Measurements from ENCODE around the gene DIP2C. TPM values are rescaled to one million over a fixed set of nuclear protein-coding genes. Genes with fewer than 3 reads are reported as not detected.

Gene DIP2C
- total and polyA plus RNA-seq, 8 donors, result 2.4 to 40.1 (median 21.0) TPM

- TF ChIP-seq POLR2AphosphoS5 (IDR thresholded peaks at IDR 0.05), result no peak
- no peak for TF ChIP-seq EP300 (IDR thresholded peaks at IDR 0.05)
- no peak for TF ChIP-seq CTCF (IDR thresholded peaks at IDR 0.05)
- no peak for TF ChIP-seq POLR2A (IDR thresholded peaks at IDR 0.05)
- H3K4me1 ChIP-seq, result peaks cover 0 to 11% (median 0%) of the 10 kb centered on the region in 4 donors
- H3K36me3 ChIP-seq, result peaks cover 45 to 88% (median 78%) of the 10 kb centered on the region in 4 donors
- no peaks in the 10 kb centered on the region for H3K27me3 ChIP-seq
- no peak overlapping the region for H3K27ac ChIP-seq
- H3K4me3 ChIP-seq, result no peak overlapping the region
- no peaks in the 10 kb centered on the region for H3K9me3 ChIP-seq
- WGBS, 5 donors, result 91 to 97% (median 95%) methylated on average over 4 of the region's 4 CpGs
- no peak for DNase-seq
- intact Hi-C loops (cut with DNase I; ENCODE audit: low total_unique reads), result no loop called here
Observed at GRCh38 chr10:247480-247879, 442.0 kb downstream of the DIP2C start.

GRCh38 chr10:246431-246830, 443.0 kb downstream of the DIP2C start:
- Histone ChIP-seq H3K36me3 (peaks cover 40 to 88% (median 78%) of the 10 kb centered on the region in 4 donors), H3K4me1 (peaks cover 0 to 11% (median 0%) of the 10 kb centered on the region in 4 donors), H3K4me3 (no peak overlapping the region), H3K9me3 (no peaks in the 10 kb centered on the region), H3K27me3 (no peaks in the 10 kb centered on the region), H3K27ac (no peak overlapping the region)
- WGBS, 5 donors, result 90 to 97% (median 94%) methylated on average over 9 of the region's 9 CpGs
- no peak for TF ChIP-seq EP300 (IDR thresholded peaks at IDR 0.05)
- no peak for DNase-seq
- intact Hi-C loops (cut with DNase I; ENCODE audit: low total_unique reads), result no loop called here

- H3K4me1 ChIP-seq, result peaks cover 0 to 11% (median 0%) of the 10 kb centered on the region in 4 donors
- H3K27me3 ChIP-seq, result no peaks in the 10 kb centered on the region
- no peak overlapping the region for H3K27ac ChIP-seq
- no peak for DNase-seq
- TF ChIP-seq CTCF (IDR thresholded peaks at IDR 0.05), result no peak
- H3K36me3 ChIP-seq, result peaks cover 39 to 88% (median 78%) of the 10 kb centered on the region in 4 donors
- intact Hi-C loops (cut with DNase I; ENCODE audit: low total_unique reads), result no loop called here
- 39 to 64% (median 54%) methylated on average over 7 of the region's 7 CpGs for WGBS, 5 donors
- H3K4me3 ChIP-seq, result no peak overlapping the region
- H3K9me3 ChIP-seq, result no peaks in the 10 kb centered on the region
Observed at GRCh38 chr10:244227-244626, 445.2 kb downstream of the DIP2C start.

- TF ChIP-seq POLR2AphosphoS5 (IDR thresholded peaks at IDR 0.05) (no peak), CTCF (IDR thresholded peaks at IDR 0.05) (no peak), POLR2A (IDR thresholded peaks at IDR 0.05) (no peak), EP300 (IDR thresholded peaks at IDR 0.05) (no peak)
- no peak for DNase-seq
- Histone ChIP-seq H3K4me3 (no peak overlapping the region), H3K27me3 (no peaks in the 10 kb centered on the region), H3K4me1 (peaks cover 0 to 11% (median 0%) of the 10 kb centered on the region in 4 donors), H3K27ac (no peak overlapping the region), H3K36me3 (peaks cover 17 to 88% (median 75%) of the 10 kb centered on the region in 4 donors), H3K9me3 (no peaks in the 10 kb centered on the region)
- 81 to 89% (median 85%) methylated on average over 9 of the region's 9 CpGs for WGBS, 5 donors
- intact Hi-C loops (cut with DNase I; ENCODE audit: low total_unique reads), result no loop called here
Observed at GRCh38 chr10:241966-242643, 447.4 kb downstream of the DIP2C start.

- DNase-seq, result no peak
- Histone ChIP-seq H3K36me3 (peaks cover 11 to 88% (median 75%) of the 10 kb centered on the region in 4 donors), H3K9me3 (no peaks in the 10 kb centered on the region), H3K27me3 (no peaks in the 10 kb centered on the region), H3K4me1 (peaks cover 0 to 11% (median 0%) of the 10 kb centered on the region in 4 donors), H3K27ac (peak overlapping the region in 1 of 5 donors; percentile 10), H3K4me3 (no peak overlapping the region)
- WGBS, 5 donors, result 79 to 93% (median 87%) methylated on average over 6 of the region's 6 CpGs
- intact Hi-C loops (cut with DNase I; ENCODE audit: low total_unique reads), result no loop called here
- TF ChIP-seq CTCF (IDR thresholded peaks at IDR 0.05), result no peak
- no peak for TF ChIP-seq POLR2A (IDR thresholded peaks at IDR 0.05)
- TF ChIP-seq EP300 (IDR thresholded peaks at IDR 0.05), result no peak
- no peak for TF ChIP-seq POLR2AphosphoS5 (IDR thresholded peaks at IDR 0.05)
Observed at GRCh38 chr10:241451-241850, 448.0 kb downstream of the DIP2C start.

Measured in stomach (tissue), 9 donors.